Endothelial cell of umbilical vein (primary cell): ENCODE measurements around the gene CRISPLD2.

Experiments used
- EZH2 ChIP-seq: IDR thresholded peaks from 2 replicates; pipeline ENCODE4 v1.6.1; 2012; ENCODE audit warnings: borderline replicate concordance, low read depth, mild to moderate bottlenecking, moderate library complexity, low read length, inconsistent platforms; ENCODE audit not compliant: severe bottlenecking
- FOS ChIP-seq: IDR thresholded peaks from 2 replicates; pipeline ENCODE4 v1.6.1; 2011; ENCODE audit warnings: mild to moderate bottlenecking, low read length, moderate library complexity, borderline replicate concordance; ENCODE audit not compliant: insufficient read depth
- GATA2 ChIP-seq: IDR thresholded peaks from 2 replicates; pipeline ENCODE4 v1.7.0; 2011; ENCODE audit warnings: low read depth, mild to moderate bottlenecking, moderate library complexity, mixed read lengths, low read length; ENCODE audit not compliant: insufficient read length, insufficient read depth
- JUN ChIP-seq: IDR thresholded peaks from 2 replicates; pipeline ENCODE4 v1.6.1; 2011; ENCODE audit warnings: borderline replicate concordance, low read depth; ENCODE audit not compliant: insufficient read length, insufficient read depth
- POLR2A ChIP-seq: IDR thresholded peaks from 2 replicates; pipeline ENCODE4 v1.6.1; 2012; ENCODE audit warnings: low read depth, mild to moderate bottlenecking, control low read depth, low read length
- POLR2AphosphoS5 ChIP-seq: IDR thresholded peaks from 2 replicates; pipeline ENCODE4 v1.6.1; 2012; ENCODE audit warnings: low read depth, mild to moderate bottlenecking, control low read depth, low read length, moderate library complexity; ENCODE audit not compliant: insufficient read depth
- TF ChIP-seq, protein P1 (sequence below), 2 donors: IDR thresholded peaks; 1 replicate in 1 of 2; 2 replicates in 1 of 2; pipeline ENCODE4 v1.5.1; 2011; ENCODE audit warnings: low read length in 2 of 2, mild to moderate bottlenecking in 2 of 2, moderate library complexity in 2 of 2, control low read depth in 1 of 2, inconsistent platforms in 1 of 2, low read depth in 1 of 2; ENCODE audit not compliant: insufficient read depth in 1 of 2; ENCODE audit errors: extremely low read depth in 1 of 2

DNA sequence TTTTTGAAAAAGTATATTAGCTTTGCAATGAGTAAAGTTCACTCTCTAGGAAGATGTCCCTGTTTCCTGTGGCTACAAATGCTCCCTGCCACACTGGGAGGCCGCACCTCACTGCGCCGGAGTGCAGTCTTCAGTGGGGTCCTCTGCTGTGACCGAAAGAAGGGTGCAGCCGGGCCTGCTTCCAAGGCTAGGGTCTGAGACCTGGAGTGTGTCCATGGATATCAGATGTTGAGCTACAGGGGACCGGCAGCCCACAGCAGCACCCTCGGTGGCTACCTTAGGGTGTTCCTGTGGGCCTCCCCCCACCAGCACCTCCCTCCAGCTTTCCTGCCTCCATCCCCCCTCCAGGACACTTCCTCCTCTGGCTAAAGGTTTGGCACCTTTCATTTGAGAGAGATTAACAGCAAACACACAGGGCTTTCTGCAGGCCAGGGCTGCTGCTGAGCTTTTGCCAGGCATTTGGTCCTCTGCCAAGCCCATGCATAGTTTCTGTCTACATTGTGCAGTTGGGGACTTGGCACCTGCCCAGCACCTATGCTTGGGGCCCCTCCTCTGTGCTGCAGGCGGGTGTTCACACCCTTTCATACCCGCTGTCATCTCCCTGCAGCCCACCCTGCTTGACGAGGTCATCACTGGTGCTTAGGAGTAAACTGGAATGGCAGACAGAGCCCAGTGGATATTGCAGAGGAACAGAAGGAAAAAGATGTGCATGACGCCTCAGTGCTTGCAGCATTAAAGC lies 33.8 kb upstream of the CRISPLD2 start:
- TF ChIP-seq, protein P1, sequence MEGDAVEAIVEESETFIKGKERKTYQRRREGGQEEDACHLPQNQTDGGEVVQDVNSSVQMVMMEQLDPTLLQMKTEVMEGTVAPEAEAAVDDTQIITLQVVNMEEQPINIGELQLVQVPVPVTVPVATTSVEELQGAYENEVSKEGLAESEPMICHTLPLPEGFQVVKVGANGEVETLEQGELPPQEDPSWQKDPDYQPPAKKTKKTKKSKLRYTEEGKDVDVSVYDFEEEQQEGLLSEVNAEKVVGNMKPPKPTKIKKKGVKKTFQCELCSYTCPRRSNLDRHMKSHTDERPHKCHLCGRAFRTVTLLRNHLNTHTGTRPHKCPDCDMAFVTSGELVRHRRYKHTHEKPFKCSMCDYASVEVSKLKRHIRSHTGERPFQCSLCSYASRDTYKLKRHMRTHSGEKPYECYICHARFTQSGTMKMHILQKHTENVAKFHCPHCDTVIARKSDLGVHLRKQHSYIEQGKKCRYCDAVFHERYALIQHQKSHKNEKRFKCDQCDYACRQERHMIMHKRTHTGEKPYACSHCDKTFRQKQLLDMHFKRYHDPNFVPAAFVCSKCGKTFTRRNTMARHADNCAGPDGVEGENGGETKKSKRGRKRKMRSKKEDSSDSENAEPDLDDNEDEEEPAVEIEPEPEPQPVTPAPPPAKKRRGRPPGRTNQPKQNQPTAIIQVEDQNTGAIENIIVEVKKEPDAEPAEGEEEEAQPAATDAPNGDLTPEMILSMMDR (IDR thresholded peaks at IDR 0.05; ENCODE audit: extremely low read depth in 1 of 2, insufficient read depth in 1 of 2, low read depth in 1 of 2, low read length in 2 of 2): no peak
- no peak for TF ChIP-seq POLR2A
- TF ChIP-seq EZH2: no peak
- no peak for TF ChIP-seq POLR2AphosphoS5
- TF ChIP-seq GATA2: no peak
- no peak for TF ChIP-seq FOS
- TF ChIP-seq JUN: no peak
